ENCODE measurements around the gene CDX2.

Gene CDX2

DNA sequence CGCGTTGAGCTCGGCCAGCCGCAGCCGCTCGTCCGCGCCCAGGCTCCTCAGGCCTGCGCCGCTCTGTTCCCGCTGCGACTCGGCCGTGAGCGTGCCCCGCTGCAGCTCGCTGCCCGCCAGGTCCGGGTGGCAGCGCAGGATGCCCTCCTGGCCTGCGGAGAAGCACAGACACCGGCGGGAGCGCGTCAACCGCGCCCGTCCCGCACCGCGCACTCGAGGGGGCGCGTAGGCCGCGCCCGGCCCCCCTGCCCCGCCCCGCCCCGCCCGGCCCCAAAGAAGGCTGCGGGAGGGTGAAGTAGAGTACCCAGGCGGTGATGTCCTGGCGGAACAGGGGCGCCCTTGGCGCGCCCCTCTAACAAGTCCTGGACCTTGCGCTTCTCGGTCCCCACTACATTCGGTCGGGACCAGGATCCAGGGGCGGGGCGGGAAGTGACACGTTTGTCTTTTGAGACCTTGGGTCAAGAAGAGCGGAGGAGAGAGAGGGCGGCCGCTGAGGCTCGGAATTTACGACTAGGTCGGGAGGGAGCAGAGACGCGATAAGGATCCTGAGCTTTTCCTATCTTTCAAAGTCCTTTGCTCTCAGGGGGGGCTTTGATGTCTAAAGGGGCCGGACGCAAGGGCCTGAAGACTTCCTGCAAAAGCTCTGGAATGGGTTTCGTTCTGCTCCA, 9.3 kb upstream of the CDX2 start:
- DNase-seq (ENCODE audit: low read depth in 2 of 2): no peak

DNA sequence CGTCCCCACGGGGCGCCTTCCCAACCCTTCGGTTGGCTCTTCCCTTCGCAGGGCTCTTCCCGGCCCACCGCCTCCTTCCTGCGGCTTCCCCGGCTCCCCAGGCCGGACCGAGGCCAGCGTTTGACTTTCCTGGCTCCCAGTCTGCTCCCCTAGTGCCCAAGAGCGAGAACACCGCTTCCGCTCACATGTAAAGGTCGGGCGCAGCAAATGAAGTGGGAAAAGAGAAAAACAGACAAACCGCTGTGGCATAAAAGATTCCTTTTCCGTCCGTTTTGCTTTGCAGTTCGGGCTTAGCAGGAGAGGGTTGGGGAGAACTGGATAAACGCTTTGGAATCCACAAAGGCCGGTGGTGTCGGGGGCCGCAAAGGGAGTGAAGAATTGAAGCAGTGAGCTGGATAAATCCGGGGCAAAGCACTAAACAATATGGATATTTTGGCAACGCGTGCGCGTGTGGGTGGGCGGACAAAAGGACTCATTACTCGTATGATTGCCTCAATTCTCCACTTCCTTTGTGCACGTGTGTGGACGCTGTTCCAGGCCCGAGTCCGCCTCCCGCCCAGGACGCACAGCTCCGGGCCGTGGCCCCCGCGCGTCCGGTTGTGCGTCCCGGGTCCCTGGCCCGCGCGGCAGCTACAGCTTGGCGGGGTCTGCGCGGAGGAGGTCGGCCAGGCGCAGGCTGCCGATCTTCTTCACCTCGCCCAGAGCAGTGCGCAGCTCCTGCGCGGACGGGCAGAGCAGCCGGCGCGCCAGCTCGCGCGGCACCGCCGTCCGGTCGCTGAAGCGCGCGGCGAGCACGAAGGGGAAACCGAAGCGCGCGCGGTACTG, 8.6 kb upstream of the CDX2 start:
- no peak for DNase-seq (ENCODE audit: low read depth in 2 of 2)

DNA sequence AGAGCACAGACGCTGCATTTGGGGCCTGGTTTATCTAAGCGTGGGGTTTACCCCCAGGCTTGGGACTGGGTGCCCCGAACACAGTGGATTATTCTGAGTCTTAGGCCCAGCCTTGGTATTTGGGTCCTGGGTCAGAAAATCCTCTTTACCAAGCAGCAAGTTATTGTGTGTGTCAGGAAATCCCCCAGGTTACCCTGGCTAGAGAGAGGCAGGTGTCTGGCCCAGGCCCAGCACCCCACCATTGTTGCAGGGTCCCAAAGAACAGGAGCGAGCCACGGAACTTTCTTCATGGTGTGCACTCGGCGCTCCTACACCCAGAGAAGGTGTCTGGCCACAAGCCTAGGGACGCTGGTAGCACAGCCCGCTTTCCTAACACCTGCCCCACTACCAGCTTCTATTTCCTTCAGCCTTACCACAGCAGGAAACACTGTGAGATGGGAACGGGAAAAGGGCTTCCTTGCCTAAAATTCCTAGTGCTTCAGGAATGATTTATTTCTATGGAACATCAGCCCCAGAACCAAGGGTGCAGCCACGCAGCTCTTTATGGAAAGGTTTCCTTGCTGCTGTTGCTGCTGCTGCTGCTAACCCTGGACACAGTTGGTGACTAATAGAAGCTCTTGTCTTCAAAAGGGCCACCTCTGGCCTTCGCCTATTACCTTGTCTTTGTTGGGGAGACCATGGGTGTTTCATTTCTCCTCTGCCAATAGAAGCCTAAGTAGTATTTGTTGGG, 7.4 kb upstream of the CDX2 start:
- no peak for DNase-seq (ENCODE audit: low read depth in 2 of 2)

DNA sequence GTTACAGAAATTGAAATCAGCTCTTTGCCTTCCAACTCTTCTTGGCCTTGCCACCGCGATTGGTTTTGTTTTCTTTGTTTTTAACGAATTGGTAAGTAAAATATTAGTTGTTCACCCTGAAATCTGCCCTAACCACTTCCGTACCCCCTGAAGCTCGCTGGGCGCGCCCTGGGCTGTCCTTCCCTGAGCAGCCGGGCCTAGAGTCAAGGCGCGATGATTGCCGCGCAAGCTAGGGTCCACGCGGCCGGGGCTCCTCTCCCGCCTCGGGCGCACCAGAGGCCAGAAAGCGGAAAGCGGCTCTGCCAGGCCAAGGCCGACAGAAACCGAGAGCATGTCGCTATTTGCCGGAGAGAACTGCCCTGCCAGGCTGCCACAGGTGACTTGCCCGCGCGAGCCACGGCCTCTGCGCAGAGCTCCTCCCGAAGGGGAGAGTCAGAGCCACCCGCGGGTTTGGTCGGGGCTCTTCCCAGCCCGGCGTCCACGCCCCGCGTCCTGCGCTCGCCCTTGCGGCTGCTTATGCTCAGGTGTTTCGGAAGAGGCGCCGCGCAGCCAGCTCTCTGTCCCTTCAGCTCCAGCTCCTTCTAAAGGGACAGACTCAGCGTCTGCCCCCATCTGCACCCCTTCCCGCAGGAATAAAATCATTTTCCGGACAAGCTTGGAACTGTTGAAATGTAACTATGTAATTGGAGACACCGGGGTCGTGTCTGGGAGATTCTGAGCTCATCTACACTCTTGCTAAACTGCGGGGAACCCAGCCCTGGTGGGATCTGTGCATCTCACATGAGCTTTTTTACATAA, 6.6 kb upstream of the CDX2 start:
- no peak for DNase-seq (ENCODE audit: low read depth in 2 of 2)

DNA sequence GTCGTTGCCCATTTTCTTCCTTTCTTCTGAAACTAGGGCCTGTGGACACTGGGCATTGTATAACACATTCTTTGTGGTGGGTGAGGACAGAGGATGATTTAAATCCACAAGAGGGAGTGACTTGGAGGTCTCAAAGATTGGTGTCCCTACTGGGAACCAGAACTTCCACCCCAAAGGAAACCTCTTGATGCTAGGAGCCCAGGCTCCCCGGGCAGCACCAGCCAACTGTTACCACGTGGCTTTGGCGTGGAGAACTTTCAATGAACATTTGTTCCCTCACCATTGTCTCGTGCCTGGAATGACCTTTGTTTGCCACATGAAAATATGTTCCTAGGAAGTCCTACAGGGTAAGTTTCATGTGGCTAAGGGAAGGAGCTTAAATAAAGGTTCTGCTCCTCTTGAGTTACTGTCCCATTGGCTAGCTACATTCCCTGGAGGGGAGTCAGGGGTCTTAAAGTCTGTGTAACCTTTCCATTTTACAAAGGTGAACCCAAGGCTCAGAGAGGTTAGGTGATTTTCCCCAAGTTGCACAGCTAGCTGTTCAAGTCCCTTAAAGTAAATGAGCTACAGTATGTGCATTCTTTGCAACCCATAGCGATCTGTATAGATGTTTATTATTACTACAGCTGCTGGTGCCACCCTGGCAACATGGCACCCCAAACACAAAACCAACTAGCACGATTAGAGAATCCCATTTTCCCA, 5.0 kb upstream of the CDX2 start:
- no peak for DNase-seq (ENCODE audit: low read depth in 2 of 2)

DNA sequence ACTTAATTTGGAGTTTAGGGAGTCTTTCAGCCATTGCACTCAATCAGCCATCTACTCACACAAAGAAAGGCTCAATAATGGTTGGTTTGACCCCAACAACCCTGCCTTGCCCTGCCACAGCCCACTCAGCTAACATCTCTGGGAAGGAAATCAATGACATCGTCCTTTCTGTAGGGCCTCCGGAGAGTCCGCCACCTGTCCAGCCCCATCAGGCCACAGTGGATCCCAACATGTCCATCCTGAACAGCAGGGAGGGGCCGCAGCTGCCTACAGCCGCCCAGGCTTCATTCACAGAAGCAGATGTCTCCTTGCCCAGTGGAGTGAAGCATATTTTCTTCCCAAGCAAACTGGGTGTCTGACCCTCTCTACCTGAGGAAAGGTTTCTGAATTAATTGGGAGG, 4.2 kb upstream of the CDX2 start:
- no peak for DNase-seq (ENCODE audit: low read depth in 2 of 2)

DNA sequence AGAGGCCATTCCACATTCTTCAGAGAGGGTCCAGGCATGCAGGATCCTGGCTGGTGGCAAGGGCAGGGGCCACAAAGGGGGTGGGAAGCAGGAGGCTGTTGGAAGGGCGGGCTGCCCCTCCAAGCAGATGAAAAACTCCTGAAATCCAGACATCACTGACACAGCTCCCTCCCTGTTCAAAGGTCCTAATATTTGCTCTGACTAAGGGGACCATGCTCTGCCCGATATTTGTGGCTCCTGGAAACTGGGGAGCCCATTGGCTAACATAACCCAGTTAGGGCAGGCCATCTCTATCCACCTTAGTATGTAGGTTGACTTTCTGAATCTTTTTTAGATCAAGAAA, 3.3 kb upstream of the CDX2 start:
- DNase-seq (ENCODE audit: low read depth in 2 of 2): no peak

DNA sequence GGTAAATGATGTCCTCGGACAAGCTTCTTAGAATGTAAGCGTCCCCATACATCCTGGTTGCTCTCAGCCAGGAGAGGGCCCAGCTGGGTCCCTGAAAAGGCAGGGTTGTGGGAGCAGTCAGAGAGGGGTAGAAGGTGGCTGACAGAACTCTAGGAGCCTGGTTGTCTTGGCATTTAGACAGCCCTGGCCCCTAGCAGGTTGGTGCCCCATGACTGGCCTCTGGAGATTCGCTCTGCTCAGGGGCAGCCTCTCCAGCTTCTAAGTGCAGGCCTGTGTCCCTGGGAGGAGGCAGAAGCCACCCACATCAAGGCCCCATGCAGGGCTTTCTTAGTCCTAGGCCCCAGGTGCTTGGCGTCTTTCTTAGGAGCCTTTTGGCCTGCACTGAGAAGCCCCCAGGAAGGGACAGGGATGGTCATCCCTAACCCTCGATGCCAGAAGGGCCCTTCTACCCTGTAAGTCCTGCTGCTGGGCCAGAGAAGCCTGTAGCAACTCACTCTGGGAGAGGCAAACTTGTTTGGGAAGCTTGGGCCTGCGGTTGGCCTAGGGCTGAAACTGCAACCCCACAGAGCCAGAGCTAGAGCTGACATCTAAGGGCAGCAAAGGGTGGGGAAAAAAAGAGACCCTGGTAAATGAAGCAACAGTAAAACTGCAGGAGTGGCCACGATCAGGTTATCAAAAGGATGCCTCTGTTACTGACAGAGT, 2.8 kb upstream of the CDX2 start:
- DNase-seq (ENCODE audit: low read depth in 2 of 2): no peak

DNA sequence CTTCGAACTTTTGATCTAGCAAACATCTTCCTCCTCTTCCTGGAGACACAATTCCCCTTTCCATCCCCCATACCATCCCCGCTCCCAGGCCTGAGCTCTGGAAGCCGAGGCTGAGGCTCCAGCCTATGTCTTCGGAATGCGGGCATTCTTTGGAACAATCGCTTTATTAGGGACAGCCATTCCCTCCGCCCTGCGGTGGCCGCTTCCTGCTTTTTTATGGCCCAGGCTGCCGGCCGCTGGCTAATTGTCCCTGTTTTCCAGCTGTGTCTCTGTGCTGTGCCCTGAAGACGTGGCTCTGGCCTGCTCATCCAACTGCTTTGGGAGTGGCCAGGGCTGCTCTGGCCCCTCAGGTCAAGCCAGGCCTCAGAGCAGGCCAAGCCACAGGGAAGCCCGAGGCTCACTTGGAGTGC, 2.1 kb upstream of the CDX2 start:
- DNase-seq (ENCODE audit: low read depth in 2 of 2): no peak

DNA sequence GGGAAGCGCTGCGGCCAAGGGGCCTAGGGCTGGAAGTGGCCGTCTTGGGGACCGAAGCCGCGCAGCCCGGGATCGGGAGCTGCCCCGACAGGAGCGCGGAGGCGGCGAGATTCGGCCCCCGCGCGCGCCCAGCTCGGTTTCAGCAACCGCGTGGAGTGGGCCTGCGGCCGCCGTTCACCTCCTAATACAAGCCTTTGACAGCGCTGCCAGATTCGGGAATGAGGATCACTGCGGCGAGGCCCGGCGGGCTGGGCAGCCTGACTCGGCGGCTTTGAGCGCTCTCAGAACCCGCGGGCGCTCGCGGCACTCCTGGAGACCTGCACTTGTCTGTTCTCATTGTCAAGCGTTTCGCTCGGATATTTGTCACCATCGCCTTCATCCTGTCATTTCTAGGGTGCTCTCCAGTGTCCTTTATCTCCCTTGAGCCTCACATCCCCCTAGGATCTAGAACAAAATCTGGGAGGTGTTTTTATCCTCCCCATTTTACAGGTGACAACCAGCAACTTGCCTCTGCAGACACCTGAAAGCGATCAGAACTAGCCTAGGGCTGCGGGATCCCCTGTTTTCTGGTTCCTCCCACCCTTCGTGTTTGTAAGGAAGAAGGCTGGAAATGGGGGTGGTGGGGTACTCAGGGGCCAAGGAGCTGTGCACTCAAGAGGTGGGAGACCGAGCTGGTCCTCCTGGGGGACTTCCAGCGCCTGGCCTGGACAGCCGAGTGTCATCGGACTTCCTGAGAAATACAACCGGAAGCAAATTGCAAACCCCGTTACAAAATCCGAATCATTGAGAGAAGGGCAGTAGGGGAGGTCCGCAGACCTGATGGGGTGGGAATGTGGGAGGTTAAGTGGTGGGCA, 1.5 kb upstream of the CDX2 start:
- DNase-seq (ENCODE audit: low read depth in 2 of 2): no peak

DNA sequence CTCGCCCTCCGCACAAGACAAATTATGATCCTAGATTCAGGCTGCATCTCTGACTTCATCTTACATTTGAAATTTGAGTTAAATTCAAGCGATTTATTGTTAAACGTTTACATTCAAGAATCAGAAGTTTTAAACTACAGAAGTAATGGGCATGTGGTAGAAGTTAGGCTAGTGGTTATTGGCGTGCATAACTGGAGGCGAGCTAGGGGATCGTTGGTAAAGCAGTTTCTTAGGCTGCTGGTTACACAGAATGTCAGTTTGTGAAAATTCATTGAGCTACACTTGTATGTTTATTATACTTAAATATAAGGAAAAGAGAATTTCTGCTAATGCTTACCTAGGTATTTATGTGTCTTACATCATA, 733 bp upstream of the CDX2 start:
- DNase-seq (ENCODE audit: low read depth in 2 of 2): no peak

DNA sequence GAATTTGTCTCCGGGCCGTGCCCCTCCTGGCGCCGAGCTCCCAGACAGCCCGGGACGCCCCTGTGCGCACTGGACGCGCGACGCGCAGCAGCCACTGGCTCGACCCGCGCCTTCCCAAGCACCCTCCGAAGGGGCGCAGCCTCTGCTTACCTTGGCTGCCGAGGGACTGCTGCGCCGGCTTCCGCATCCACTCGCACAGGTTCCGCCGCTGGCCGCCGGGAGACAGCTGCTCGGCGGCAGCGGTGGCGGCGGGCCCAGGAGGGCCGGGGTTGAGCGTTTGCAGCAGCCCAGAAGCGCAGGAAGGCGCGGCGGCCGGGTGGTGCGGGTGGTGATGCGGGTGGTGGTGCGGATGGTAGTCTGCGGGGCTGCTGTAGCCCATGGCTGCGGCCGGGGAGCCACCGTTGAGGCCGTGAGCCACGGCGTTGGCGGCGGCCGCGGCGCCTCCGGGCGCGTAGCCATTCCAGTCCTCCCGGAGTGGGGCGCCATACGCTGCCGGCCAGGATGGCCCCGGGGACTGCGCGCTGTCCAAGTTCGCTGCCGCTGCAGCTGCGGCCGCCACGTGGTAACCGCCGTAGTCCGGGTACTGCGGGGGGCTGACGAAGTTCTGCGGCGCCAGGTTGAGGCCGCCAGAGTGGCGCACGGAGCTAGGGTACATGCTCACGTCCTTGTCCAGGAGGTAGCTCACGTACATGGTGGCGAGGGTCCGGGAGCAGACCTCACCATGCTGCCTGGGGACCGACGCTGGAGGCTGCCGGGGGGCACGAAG, 616 bp downstream of the CDX2 start:
- DNase-seq (ENCODE audit: low read depth in 2 of 2): no peak

DNA sequence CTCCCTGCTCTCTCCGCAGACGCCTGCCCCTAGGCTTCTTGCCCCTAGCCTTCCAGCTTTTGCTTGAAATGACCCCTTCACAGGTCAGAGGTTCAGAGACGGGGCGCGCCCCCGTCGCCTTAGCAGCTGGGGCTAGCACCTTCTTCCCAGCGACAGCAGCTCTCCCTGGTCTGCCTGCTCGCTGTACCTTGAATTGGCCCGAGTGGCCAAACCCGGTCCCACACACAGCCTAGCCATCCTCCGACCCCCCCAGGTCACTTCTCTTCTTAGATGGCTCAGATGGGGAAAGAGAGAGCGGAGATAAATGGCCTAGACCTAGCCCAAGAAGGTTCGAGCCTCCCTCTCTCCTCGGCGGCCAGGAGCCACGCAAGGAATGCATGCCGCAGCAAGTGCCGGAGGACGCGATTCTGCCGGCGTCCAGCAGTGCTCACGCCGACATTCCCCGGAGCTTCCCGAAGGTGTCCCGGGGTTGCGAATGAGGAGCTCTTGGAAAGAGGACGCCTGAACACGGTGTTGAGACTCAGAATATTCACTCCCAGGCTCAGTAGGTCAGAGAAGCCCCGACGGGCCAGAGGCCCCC, 1.3 kb downstream of the CDX2 start:
- DNase-seq (ENCODE audit: low read depth in 2 of 2): no peak

DNA sequence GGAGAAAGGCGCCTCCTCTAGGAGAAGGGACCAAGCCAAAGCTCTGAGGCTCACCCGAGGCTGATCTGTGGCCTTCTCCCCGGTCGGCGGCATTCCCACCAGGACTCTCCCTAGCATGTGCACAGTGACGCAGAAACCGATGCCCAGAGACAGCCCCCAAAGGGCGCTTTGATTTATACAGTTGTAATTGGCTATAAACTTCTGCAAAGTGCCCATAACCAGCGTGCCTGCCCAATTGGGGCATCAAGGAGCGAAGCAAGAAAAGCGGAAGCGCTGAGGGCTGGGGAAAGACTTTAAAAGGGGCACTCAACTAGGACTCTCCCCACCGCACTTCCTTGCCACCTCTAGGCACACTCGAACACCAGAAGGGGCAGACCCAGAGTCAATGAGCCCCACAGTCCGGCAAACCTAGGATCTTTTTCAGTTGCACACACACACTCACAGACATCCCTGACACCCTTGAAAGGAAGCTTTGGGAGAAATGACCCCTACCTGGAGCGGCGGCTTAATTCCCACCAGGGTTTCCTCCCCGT, 1.8 kb downstream of the CDX2 start:
- no peak for DNase-seq (ENCODE audit: low read depth in 2 of 2)

DNA sequence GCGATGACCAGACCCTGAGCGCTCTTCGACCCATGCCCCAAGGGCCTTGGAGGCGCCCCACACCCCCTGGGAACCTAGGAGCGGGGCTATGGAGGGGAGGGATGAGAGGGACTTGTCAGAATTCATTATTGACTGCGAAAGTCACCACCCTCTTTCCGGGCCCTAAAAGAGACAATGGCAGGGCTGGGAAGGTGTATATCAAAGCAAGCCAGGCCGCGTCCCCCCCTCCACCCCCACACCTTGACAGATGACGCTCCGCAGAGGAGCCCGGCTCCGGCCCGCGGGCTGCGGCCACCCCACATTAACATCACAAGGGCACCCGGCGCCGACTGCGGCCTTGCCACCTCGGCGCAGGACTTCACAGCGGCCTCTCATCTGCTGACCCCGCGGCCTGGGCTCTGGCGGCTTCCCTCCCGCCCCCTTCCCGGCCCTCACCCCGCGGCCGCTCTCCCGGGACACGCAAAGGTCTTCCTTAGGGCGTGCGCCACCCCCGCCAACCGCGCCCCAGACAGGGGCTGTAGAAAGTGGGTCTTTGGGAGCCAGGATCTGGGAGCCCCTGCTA, 2.4 kb downstream of the CDX2 start:
- no peak for DNase-seq (ENCODE audit: low read depth in 2 of 2)

DNA sequence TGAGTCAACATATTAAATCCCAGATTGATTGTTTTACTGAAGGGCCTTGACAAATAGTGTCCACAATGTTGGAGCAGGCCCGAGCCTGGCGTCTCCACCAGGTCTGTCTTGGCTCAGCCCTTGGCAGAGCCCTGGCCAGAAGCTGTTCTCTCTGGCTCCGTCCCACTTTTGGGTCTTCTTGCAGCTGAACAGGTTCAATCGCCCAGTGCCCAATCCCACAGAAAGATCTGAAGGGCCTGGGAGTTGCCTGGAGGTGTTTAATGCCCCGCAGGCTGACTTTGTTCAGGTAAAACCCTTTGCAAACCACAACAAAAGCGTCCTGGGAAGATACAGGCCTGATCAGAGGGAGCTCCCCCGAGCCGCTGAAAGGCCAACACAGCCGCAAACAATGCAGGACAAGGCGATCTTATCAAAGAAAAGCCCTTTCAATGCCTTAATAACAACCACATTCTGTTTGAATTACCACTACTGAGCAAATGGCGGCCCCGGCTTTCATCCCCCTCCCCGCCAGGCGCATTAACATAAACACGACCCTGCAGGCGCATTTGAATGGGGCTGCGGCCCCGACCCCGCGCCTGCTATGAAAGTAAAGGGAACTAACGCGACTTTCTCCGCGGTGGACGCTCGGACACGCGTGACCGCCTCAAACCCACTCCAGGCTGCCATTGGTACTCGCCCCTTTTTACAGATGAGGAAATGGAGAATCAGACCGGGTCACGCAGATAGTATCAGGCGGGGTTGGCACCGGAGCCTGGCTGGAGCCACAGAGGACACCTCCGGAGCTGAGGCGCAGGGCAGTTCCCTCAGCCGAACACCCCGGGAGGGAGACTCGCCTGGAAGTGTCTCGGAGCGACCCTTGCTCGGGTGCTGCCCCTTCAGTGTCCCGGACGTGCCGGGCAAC, 3.1 kb downstream of the CDX2 start:
- DNase-seq (ENCODE audit: low read depth in 2 of 2): no peak

DNA sequence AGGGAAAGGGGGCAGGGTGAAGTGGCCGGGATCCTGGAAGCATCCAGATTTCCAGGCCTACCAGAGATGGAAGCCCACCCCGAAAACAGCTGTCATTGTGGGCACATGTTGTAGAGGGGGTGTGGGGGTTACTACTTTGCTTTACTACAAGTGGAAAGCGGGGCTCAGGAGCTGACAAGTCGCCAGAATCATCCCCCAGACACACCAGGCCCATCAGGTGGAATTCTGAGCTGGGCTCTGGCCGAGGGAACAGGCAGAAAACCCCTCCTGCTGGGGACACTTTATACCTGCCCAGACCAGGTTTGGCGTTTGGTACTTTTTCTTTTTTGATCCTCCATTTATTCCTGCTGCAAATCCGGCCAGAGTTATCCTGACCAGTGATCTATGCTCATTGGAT, 3.8 kb downstream of the CDX2 start:
- no peak for DNase-seq (ENCODE audit: low read depth in 2 of 2)

Measured in stimulated activated CD8-positive, alpha-beta memory T cell treated with anti-CD3 and anti-CD28 coated beads, Interleukin-7, amount 100 ng/mL, for 4 hours (primary cell).